SK-N-DZ (cell line): Measurements from ENCODE around the gene SF3A1.

ENCODE experiments used
- DNase-seq: peaks from one replicate; pipeline ENCODE4 v3.0.0-alpha.2; 2015; ENCODE audit warnings: low spot score

The SF3A1 gene

DNA sequence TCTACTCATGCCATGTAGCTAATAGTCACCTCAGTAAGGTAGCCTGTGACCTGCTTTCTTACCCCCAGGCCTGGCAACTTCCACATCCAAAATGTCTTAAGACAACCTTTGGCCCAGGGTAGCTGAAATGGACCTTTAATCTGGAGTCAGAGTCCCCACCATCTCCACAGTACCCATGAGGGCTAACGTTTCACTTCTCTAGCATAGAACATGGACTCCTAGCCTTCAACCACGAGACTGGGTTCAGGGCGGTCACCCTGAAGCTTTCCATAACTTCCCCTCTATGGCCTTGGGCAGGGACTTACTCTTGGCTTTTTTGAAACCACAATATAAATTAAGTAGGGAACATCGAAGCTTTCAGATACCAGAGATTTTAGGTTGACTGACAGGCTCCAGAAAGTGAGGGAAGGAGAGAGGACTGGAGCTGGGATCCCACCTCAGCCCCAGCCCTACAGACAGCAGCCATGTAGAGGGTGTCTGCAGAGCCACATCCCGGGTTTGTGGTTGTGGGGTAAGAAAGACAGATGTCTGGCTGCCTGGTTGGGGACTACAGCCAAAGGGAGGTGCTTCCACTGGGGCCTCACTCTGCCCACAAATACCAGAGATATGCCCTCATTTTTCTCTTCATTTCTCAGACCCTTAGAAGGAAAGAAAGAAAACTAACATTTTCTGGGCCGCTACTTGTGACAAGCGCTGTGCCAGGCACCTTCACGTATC is 32.5 kb downstream of the SF3A1 start:
- no peak for DNase-seq

DNA sequence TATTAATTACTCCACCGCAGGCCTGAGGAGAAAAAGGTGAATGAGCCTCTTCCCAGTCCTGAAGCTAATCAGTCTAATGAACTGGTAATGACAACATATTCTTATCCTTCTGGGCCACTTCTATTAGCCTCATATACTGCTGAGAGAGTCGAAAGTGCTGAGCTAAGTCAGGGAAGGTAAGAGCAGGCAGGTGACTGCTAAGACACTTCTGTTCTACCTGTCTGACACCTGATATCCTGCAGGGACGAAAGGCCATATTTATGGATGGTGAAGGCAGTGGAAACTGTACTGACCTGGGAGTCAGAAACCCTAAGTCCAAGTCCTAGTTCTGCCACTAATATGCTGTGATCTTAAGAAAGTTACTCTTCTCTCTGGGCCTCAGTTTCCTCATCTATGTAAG is 33.4 kb downstream of the SF3A1 start:
- no peak for DNase-seq

DNA sequence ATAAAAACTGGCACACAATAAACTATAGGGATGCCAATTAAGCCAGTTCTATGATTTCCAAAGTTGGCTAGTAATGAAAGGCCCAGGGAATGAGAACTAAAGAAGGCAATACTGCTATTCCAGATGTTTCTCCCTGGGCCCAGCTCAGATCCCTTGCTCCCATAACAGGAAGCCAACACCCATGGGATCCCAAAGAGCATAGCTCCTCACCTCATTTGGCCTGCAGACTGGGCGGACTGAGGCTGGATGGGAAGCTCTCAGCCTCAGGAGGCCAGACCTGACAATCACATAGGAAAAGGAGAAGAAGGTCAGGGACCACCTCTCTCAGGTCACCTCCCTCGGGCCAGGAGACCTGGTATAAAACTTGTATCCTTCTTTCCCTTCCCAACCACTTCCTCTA is 35.2 kb downstream of the SF3A1 start:
- no peak for DNase-seq

GRCh38 chr22:30320021-30320556 is 36.6 kb downstream of the SF3A1 start:
- DNase-seq: no peak

DNA sequence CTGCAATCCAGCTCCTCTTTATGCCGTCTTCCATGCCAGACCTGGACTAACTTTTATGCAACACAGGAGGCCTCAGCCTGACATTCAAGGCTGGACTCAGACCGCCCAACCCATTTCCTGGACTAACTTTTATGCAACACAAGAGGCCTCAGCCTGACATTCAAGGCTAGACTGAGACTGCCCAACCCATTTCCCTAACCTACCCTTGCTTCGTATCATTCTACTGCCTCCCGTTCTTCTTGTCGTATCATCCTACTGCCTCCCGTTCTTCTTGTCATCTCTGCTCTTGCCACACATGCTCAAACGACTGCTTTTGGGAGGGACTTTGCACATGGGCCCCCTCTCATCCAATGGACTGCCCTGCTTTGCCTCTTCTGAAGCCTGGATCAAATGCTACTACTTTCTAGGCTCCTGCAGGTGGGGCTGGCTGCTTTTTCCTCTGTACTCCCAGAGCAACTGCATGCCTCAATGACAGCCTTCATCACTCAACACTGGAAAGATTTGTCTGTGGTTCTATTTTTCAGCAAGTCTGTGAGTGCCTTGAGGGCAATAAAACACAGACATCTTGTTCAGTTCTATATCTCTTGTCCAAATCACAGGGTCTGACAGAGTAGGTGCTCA is 37.8 kb downstream of the SF3A1 start:
- DNase-seq: no peak

DNA sequence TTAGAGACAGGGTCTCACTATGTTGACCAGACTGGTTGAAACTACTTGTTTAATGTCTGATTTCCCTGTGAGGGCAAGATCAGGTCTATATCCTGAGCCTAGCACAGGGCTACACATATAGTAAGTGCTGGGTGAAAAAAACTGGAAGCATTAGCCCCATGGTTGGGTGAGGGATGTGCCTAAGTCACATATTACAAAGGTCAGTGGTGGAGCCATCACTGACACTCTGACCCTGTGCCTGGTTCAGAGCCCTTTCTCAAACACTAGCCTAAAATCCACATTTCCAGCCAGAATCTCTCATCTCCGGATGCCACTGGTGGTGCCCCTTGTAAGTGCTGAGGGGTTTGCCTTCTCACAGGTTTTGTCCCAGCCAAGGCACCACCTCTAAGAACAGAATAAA is 38.9 kb downstream of the SF3A1 start:
- DNase-seq: no peak

GRCh38 chr22:30315962-30316576 is 40.6 kb downstream of the SF3A1 start:
- no peak for DNase-seq

DNA sequence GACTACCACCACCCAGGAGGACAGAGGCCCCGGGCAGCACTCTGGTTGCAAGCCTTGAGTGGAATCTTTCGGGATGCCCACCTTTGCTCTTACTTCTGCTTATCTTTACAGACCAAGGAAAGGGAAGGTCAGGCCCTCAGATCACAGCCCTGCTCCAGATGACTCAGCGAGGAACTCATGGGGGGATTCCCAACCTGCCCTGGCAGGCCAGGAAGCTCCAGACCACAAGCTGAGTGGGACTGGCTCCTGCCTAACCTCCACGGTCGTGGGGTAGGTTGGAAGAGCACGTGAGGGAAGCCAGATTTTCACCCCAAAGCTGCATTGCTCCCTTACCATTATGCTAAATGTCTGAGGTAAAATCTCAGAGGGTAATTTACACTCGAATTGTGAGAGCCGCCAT is 41.8 kb downstream of the SF3A1 start:
- no peak for DNase-seq

DNA sequence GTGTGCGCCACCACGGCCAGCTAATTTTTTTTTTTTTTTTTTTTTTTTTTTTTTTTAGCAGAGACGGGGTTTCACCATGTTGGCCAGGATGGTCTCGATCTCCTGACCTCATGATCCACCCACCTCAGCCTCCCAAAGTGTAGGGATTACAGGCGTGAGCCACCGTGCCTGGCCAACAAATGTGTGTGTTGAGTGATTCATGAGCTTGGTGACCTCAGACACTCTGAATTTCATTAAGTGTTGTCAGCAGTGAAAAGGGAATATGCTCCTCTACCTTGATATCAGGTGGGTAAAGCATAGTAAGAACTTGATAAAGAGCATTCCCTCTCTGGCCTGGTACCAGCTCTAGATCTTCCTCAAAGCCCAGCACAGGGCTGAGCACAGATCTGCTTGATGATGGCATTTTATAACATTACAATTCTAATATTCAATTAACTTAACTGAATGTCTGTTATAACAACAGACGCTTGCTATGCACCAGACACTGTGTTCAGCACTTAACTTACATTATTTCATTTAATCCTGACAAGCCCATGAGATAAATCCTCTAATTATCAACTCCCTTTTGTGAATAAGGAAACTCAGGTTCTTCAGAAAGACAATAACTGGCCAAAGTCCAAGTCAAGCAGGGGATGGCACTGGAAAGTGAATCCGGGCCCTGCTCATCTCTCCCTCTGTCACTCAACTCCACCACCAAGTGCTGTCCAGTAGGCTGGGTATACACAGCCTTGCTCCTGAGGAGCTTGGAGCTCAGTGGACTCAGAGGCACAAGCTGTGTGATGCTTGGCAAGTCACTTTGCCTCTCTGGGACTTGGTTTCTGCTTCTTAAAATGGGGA is 42.9 kb downstream of the SF3A1 start:
- DNase-seq: no peak

GRCh38 chr22:30312053-30312452 is 44.6 kb downstream of the SF3A1 start:
- no peak for DNase-seq

GRCh38 chr22:30310881-30311771 is 45.6 kb downstream of the SF3A1 start:
- DNase-seq: no peak

GRCh38 chr22:30309951-30310741 is 46.5 kb downstream of the SF3A1 start:
- DNase-seq: no peak

- DNase-seq: no peak
These were observed 48.0 kb downstream of the SF3A1 start for GRCh38 chr22:30308518-30309230.

GRCh38 chr22:30308093-30308492 is 48.6 kb downstream of the SF3A1 start:
- no peak for DNase-seq

- DNase-seq: no peak
These were observed 49.6 kb downstream of the SF3A1 start for GRCh38 chr22:30307041-30307574.

GRCh38 chr22:30306627-30307011 is 50.1 kb downstream of the SF3A1 start:
- no peak for DNase-seq

GRCh38 chr22:30305906-30306626 is 50.6 kb downstream of the SF3A1 start:
- no peak for DNase-seq

DNA sequence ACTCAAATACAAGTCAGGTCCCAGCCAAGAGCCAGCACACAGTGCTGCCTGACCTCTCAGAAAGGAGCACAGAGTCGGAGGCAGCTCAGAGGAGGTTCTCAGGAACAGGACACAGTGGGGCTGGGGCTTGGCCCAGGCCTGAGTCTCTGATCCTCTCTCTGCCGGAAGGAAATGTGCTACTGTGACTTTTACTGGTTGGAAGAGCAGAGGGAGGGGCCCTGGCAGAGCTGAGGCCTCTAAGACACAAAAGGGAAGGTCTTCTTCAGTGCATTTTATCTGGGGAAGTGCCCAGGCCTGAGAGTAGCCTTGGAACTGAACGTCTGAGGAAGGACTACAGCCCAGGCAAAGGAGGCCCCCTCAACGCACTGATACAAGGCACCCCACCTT is 51.2 kb downstream of the SF3A1 start:
- DNase-seq: no peak
